ENCODE results near the gene A2M. TPM values are rescaled to one million over a fixed set of nuclear protein-coding genes. Genes with fewer than 3 reads are reported as not detected.

The A2M gene
- total and polyA plus RNA-seq, 2 of the 13 experiments (the other 11 are each of a cell fraction or from before 2014, with no cell fraction given) = 2,807 to 6,551 TPM

DNA sequence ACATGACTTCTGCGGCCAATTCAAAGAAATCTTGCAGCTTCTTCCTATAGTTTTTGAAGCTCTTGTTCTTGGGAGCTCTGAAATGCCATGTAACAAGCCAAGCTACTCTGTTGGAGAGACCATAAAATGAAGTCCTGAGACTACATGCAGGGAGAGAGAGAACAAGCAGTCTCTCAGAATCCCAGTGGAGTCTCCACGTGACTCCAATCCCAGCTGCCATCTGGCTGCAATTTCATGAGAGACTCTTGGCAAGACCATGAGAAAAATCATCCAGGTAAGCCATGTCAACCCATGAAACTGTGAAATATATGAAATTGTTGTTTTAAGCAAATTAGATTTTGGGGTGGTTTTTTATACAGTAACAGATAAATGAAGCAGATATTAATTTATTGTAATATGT lies 72.0 kb downstream of the A2M start:
- FAIRE-seq = no peak
- intact Hi-C loops (cut with micrococcal nuclease; ENCODE audit: unreplicated experiment) (no loop called here), in situ Hi-C loops (cut with HindIII; ENCODE audit: extremely low pct_ligation_motif_present, low pct_unique_long_range_greater_than_20kb) (loop anchor here (5.0 to 25.0 kb wide), 2 partner anchors 106 to 361 kb away; partner anchors contain the start of gene M6PR)
- Histone ChIP-seq H3K27ac (ENCODE audit: extremely low read length, insufficient read depth, low read length) (no peak overlapping the region), H3K4me1 (ENCODE audit: insufficient read depth, low read length) (no peaks in the 10 kb centered on the region), H3K4me3 (replicated peaks in 1 of 3; ENCODE audit: insufficient read depth in 1 of 3, low read depth in 2 of 3, low read length in 3 of 3) (no peak overlapping the region), H3K36me3 (replicated peaks in 1 of 2; ENCODE audit: control insufficient read depth in 1 of 2, insufficient read depth in 2 of 2, low read length in 2 of 2) (no peaks in the 10 kb centered on the region), H4K20me1 (ENCODE audit: insufficient read depth, low read length) (no peaks in the 10 kb centered on the region), H2AFZ (ENCODE audit: low read length) (no peak overlapping the region), H3K79me2 (ENCODE audit: insufficient read depth, low read length) (no peaks in the 10 kb centered on the region), H3K9ac (ENCODE audit: insufficient read depth, low read depth, low read length) (no peak overlapping the region), H3K9me3 (ENCODE audit: low read length) (no peaks in the 10 kb centered on the region), H3K4me2 (ENCODE audit: low read depth, low read length) (no peak overlapping the region), H3K27me3 (ENCODE audit: control insufficient read depth in 1 of 2, insufficient read depth in 2 of 2, low read length in 2 of 2) (no peaks in the 10 kb centered on the region; a peak in 1 of 5 replicates)
- no peak for ATAC-seq
- DNase-seq (ENCODE audit: low spot score) = no peak
- TF ChIP-seq, protein P1, sequence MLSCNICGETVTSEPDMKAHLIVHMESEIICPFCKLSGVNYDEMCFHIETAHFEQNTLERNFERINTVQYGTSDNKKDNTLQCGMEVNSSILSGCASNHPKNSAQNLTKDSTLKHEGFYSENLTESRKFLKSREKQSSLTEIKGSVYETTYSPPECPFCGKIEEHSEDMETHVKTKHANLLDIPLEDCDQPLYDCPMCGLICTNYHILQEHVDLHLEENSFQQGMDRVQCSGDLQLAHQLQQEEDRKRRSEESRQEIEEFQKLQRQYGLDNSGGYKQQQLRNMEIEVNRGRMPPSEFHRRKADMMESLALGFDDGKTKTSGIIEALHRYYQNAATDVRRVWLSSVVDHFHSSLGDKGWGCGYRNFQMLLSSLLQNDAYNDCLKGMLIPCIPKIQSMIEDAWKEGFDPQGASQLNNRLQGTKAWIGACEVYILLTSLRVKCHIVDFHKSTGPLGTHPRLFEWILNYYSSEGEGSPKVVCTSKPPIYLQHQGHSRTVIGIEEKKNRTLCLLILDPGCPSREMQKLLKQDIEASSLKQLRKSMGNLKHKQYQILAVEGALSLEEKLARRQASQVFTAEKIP (CRISPR knock-in tag; IDR thresholded peaks at IDR 0.05; ENCODE audit: borderline replicate concordance) = no peak
- ChIA-PET POLR2A (no interaction called here), CTCF (ENCODE audit: low intra/inter-chr PET ratio, low total read pairs) (no interaction called here)
- 17% methylated on average over 2 of the region's 2 CpGs for WGBS (ENCODE audit: low lambda C conversion rate)
- no TSS peak for BruUV-seq (replicated peaks)

DNA sequence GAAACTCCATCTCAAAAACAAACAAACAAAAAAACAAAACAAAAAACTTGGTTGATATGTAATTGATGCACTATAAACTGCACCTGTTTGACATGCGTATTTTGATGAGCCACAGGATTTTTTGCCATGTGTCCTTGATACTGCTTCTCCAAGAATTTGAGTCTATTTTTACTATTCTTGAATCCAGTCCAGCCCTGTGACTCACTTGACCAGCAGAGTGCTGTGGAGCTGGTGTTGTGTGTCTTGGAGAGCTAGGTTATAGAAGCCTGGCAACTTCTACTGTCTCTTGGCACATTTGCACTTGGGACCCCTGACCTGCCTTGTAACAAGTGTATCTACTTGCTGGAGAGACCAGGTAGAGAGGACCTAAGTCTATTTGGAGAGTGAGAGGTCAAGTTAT lies 74.4 kb downstream of the A2M start:
- H3K9me3 ChIP-seq (ENCODE audit: low read length) = no peaks in the 10 kb centered on the region
- intact Hi-C loops (cut with micrococcal nuclease; ENCODE audit: unreplicated experiment) = no loop called here
- H3K36me3 ChIP-seq (replicated peaks in 1 of 2; ENCODE audit: control insufficient read depth in 1 of 2, insufficient read depth in 2 of 2, low read length in 2 of 2) = no peaks in the 10 kb centered on the region
- H4K20me1 ChIP-seq (ENCODE audit: insufficient read depth, low read length) = no peaks in the 10 kb centered on the region
- no peak for DNase-seq (ENCODE audit: low spot score)
- H3K4me3 ChIP-seq (replicated peaks in 1 of 3; ENCODE audit: insufficient read depth in 1 of 3, low read depth in 2 of 3, low read length in 3 of 3) = no peak overlapping the region
- ChIA-PET POLR2A (no interaction called here), CTCF (ENCODE audit: low intra/inter-chr PET ratio, low total read pairs) (no interaction called here)
- no peak overlapping the region for H3K27ac ChIP-seq (ENCODE audit: extremely low read length, insufficient read depth, low read length)
- no peak overlapping the region for H2AFZ ChIP-seq (ENCODE audit: low read length)
- no peaks in the 10 kb centered on the region for H3K79me2 ChIP-seq (ENCODE audit: insufficient read depth, low read length)
- no peaks in the 10 kb centered on the region for H3K27me3 ChIP-seq (ENCODE audit: control insufficient read depth in 1 of 2, insufficient read depth in 2 of 2, low read length in 2 of 2)
- H3K4me2 ChIP-seq (ENCODE audit: low read depth, low read length) = no peak overlapping the region
- in situ Hi-C loops (cut with HindIII; ENCODE audit: extremely low pct_ligation_motif_present, low pct_unique_long_range_greater_than_20kb) = loop anchor here (5.0 to 25.0 kb wide), 2 partner anchors 104 to 359 kb away; partner anchors contain the start of gene M6PR
- FAIRE-seq = no peak
- 75% methylated on average over 1 of the region's 1 CpG for WGBS (ENCODE audit: low lambda C conversion rate)
- no peak for ATAC-seq
- peaks cover 7% of the 10 kb centered on the region for H3K4me1 ChIP-seq (ENCODE audit: insufficient read depth, low read length)
- BruUV-seq (replicated peaks) = no TSS peak
- no peak overlapping the region for H3K9ac ChIP-seq (ENCODE audit: insufficient read depth, low read depth, low read length)
- no peak for TF ChIP-seq KLF6 (CRISPR knock-in tag; IDR thresholded peaks at IDR 0.05)
- TF ChIP-seq, protein P2, sequence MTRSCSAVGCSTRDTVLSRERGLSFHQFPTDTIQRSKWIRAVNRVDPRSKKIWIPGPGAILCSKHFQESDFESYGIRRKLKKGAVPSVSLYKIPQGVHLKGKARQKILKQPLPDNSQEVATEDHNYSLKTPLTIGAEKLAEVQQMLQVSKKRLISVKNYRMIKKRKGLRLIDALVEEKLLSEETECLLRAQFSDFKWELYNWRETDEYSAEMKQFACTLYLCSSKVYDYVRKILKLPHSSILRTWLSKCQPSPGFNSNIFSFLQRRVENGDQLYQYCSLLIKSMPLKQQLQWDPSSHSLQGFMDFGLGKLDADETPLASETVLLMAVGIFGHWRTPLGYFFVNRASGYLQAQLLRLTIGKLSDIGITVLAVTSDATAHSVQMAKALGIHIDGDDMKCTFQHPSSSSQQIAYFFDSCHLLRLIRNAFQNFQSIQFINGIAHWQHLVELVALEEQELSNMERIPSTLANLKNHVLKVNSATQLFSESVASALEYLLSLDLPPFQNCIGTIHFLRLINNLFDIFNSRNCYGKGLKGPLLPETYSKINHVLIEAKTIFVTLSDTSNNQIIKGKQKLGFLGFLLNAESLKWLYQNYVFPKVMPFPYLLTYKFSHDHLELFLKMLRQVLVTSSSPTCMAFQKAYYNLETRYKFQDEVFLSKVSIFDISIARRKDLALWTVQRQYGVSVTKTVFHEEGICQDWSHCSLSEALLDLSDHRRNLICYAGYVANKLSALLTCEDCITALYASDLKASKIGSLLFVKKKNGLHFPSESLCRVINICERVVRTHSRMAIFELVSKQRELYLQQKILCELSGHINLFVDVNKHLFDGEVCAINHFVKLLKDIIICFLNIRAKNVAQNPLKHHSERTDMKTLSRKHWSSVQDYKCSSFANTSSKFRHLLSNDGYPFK (CRISPR knock-in tag; IDR thresholded peaks at IDR 0.05; ENCODE audit: borderline replicate concordance) = no peak
- TF ChIP-seq PHB2 (IDR thresholded peaks at IDR 0.05; ENCODE audit: partially characterized antibody) = no peak
- TF ChIP-seq, protein P3, sequence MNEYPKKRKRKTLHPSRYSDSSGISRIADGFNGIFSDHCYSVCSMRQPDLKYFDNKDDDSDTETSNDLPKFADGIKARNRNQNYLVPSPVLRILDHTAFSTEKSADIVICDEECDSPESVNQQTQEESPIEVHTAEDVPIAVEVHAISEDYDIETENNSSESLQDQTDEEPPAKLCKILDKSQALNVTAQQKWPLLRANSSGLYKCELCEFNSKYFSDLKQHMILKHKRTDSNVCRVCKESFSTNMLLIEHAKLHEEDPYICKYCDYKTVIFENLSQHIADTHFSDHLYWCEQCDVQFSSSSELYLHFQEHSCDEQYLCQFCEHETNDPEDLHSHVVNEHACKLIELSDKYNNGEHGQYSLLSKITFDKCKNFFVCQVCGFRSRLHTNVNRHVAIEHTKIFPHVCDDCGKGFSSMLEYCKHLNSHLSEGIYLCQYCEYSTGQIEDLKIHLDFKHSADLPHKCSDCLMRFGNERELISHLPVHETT (CRISPR knock-in tag; conservative IDR thresholded peaks at IDR 0.05) = no peak
- no peak for TF ChIP-seq HDAC2 (CRISPR knock-in tag; IDR thresholded peaks at IDR 0.05)
- TF ChIP-seq, protein P4, sequence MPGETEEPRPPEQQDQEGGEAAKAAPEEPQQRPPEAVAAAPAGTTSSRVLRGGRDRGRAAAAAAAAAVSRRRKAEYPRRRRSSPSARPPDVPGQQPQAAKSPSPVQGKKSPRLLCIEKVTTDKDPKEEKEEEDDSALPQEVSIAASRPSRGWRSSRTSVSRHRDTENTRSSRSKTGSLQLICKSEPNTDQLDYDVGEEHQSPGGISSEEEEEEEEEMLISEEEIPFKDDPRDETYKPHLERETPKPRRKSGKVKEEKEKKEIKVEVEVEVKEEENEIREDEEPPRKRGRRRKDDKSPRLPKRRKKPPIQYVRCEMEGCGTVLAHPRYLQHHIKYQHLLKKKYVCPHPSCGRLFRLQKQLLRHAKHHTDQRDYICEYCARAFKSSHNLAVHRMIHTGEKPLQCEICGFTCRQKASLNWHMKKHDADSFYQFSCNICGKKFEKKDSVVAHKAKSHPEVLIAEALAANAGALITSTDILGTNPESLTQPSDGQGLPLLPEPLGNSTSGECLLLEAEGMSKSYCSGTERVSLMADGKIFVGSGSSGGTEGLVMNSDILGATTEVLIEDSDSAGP (CRISPR knock-in tag; IDR thresholded peaks at IDR 0.05; ENCODE audit: borderline replicate concordance) = no peak
- TF ChIP-seq NFKB2 (CRISPR knock-in tag; IDR thresholded peaks at IDR 0.05; ENCODE audit: borderline replicate concordance) = no peak
- TF ChIP-seq ZNF619 (CRISPR knock-in tag; IDR thresholded peaks at IDR 0.05) = no peak
- no peak for TF ChIP-seq SIN3B (IDR thresholded peaks at IDR 0.05; ENCODE audit: low read length)
- no peak for TF ChIP-seq PRMT3 (CRISPR knock-in tag; IDR thresholded peaks at IDR 0.05; ENCODE audit: borderline replicate concordance, low read depth)

Measured in HepG2 (cell line).